Neural progenitor cell (in vitro differentiated cells): ENCODE results near the gene TLCD2.

ENCODE experiments used
- EZH2 ChIP-seq: fragments of 200-600 bp; sonication (generic); IDR thresholded peaks from 2 replicates; pipeline ENCODE4 v1.6.1; 2017; ENCODE audit warnings: antibody characterized with exemption, mild to moderate bottlenecking, moderate library complexity
- TF ChIP-seq, protein P1 (sequence below): fragments of 200-600 bp; sonication (generic); IDR thresholded peaks from 2 replicates; pipeline ENCODE4 v1.5.1; 2017; ENCODE audit warnings: antibody characterized with exemption, mild to moderate bottlenecking

DNA sequence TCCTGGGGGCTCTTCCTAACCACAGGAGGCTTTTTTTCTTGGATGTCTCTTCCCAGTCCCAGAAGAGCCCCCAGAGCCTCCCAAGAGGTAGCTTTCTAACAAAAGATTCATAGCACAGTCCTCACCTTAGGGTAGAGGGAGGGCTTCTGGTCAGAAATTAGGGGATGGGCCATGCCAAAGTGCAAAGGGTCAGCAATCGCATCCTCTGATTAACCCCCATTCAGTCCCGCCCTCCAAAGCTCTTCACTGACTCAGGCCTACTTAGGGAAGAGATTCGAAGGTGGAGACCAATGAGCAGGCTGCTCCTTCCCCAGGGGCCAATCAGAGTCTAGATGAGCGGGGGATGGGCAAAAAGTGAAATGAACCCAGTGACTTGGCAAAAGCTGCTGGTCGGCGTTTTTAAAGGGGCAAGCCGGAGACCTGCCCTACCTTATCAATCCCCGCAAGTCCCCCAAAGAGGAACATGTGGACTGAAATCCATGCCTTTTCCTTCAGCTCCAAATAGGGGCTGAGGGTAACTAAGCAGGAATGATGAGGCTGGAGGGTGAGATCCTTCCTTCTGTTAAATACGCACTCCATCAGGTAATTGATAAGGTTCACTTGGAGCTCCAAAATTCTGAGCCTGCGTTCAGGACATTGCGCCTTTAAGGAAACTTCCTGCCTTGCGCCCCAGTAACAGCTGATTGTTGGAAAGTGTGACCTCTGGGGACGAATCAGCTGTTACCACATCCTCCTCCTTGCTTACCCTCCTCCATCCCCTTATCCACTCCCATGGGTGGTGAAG lies 6.9 kb upstream of the TLCD2 start:
- TF ChIP-seq, protein P1, sequence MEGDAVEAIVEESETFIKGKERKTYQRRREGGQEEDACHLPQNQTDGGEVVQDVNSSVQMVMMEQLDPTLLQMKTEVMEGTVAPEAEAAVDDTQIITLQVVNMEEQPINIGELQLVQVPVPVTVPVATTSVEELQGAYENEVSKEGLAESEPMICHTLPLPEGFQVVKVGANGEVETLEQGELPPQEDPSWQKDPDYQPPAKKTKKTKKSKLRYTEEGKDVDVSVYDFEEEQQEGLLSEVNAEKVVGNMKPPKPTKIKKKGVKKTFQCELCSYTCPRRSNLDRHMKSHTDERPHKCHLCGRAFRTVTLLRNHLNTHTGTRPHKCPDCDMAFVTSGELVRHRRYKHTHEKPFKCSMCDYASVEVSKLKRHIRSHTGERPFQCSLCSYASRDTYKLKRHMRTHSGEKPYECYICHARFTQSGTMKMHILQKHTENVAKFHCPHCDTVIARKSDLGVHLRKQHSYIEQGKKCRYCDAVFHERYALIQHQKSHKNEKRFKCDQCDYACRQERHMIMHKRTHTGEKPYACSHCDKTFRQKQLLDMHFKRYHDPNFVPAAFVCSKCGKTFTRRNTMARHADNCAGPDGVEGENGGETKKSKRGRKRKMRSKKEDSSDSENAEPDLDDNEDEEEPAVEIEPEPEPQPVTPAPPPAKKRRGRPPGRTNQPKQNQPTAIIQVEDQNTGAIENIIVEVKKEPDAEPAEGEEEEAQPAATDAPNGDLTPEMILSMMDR = no peak
- no peak for TF ChIP-seq EZH2
